ENCODE measurements around the gene LPP. TPM values are rescaled to one million over a fixed set of nuclear protein-coding genes. Genes with fewer than 3 reads are reported as not detected.

LPP gene
- total and polyA plus RNA-seq, 2 of the 4 experiments (the other 2 are of a cell fraction) = 16.0 to 130 TPM

- peaks cover 40 to 59% of the 10 kb centered on the region in 2 experiments for H3K79me1 ChIP-seq (ENCODE audit: low read depth in 1 of 2, low read length in 2 of 2)
- H2BK20ac ChIP-seq (ENCODE audit: low read depth, low read length) = no peak overlapping the region
- no peak overlapping the region; the same call in 1 of the 2 replicates for H3K18ac ChIP-seq (ENCODE audit: low read depth, low read length)
- ChIA-PET CTCF (no interaction called here), POLR2A (ENCODE audit: unreplicated experiment) (no interaction called here)
- H3K23ac ChIP-seq (ENCODE audit: low read depth, low read length) = no peak overlapping the region
- H4K20me1 ChIP-seq (ENCODE audit: insufficient read depth, low read length) = peaks cover 4% of the 10 kb centered on the region; the same call in 1 of the 2 replicates
- peaks cover 7% of the 10 kb centered on the region; the same call in 1 of the 2 replicates for H3K9me1 ChIP-seq (ENCODE audit: insufficient read depth, low read length)
- no peak overlapping the region; the same call in 1 of the 2 replicates for H3K4me2 ChIP-seq (ENCODE audit: low read depth, low read length)
- H3K14ac ChIP-seq (replicated peaks; ENCODE audit: low read depth, low read length) = no peak overlapping the region
- H4K8ac ChIP-seq (ENCODE audit: low read depth in 2 of 2, low read length in 2 of 2) = no peak overlapping the region
- BruUV-seq (replicated peaks) = no TSS peak
- intact Hi-C loops (cut with micrococcal nuclease) = no loop called here
- in situ Hi-C loops (cut with MboI; ENCODE audit: low sequenced_read_pairs) = no loop called here
- TF ChIP-seq USF2 (IDR thresholded peaks at IDR 0.05; ENCODE audit: low read depth, low read length) = no peak
- no peak for TF ChIP-seq CEBPB (IDR thresholded peaks at IDR 0.05; ENCODE audit: low read depth, low read length)
- no peak for TF ChIP-seq MXI1 (IDR thresholded peaks at IDR 0.05; ENCODE audit: borderline replicate concordance, low read depth, low read length)
- no peak for TF ChIP-seq MAZ (IDR thresholded peaks at IDR 0.05; ENCODE audit: borderline replicate concordance, low read depth, low read length)
- TF ChIP-seq CHD1 (IDR thresholded peaks at IDR 0.05; ENCODE audit: low read depth, low read length) = no peak
- TF ChIP-seq BHLHE40 (IDR thresholded peaks at IDR 0.05; ENCODE audit: low read depth, low read length) = no peak
- no peak for TF ChIP-seq MAFK (IDR thresholded peaks at IDR 0.05; ENCODE audit: low read depth, low read length)
- TF ChIP-seq NFE2L2 (IDR thresholded peaks at IDR 0.05; ENCODE audit: low read depth, low read length) = no peak
- TF ChIP-seq FOS (IDR thresholded peaks at IDR 0.05; ENCODE audit: low read depth, low read length) = no peak
- TF ChIP-seq CTCF (conservative IDR thresholded peaks at IDR 0.05; ENCODE audit: low read depth, low read length) = no peak
- no peak for TF ChIP-seq RCOR1 (IDR thresholded peaks at IDR 0.05; ENCODE audit: insufficient replicate concordance, low read length)
- no peak for TF ChIP-seq POLR2A (IDR thresholded peaks at IDR 0.05; ENCODE audit: low read depth, low read length)
- no peak for TF ChIP-seq RAD21 (IDR thresholded peaks at IDR 0.05; ENCODE audit: low read length)
- TF ChIP-seq ELK1 (IDR thresholded peaks at IDR 0.05; ENCODE audit: borderline replicate concordance, low read depth, low read length) = no peak
- TF ChIP-seq SMC3 (IDR thresholded peaks at IDR 0.05; ENCODE audit: low read depth, low read length) = no peak
- no peak for TF ChIP-seq RFX5 (IDR thresholded peaks at IDR 0.05; ENCODE audit: low read depth, low read length)
- ATAC-seq (ENCODE audit: low read depth) (no peak), DNase-seq (peak; percentile 18)
- no peaks in the 10 kb centered on the region for H3K36me3 ChIP-seq (ENCODE audit: control insufficient read depth, insufficient read depth, low read length)
- 0 out of 2 replicates have a peak overlapping the region, but pooled peaks have one; percentile 9 for H2AK5ac ChIP-seq (ENCODE audit: low read depth, low read length)
- H3K27me3 ChIP-seq (ENCODE audit: control insufficient read depth, insufficient read depth, low read length) = no peaks in the 10 kb centered on the region
- H2BK15ac ChIP-seq (ENCODE audit: low read depth, low read length) = no peak overlapping the region
- no peak overlapping the region for H3K4ac ChIP-seq (ENCODE audit: low read depth, low read length)
- no peak overlapping the region for H4K5ac ChIP-seq (ENCODE audit: low read depth, low read length)
- H3K27ac ChIP-seq (ENCODE audit: insufficient read depth, low read length) = no peak overlapping the region
- no CpG with 5 or more reads among the region's 8 CpGs for WGBS, 2 experiments (ENCODE audit: extremely low coverage in 2 of 2, insufficient read length in 1 of 2)
- peaks cover 5% of the 10 kb centered on the region for H3K4me1 ChIP-seq (ENCODE audit: control insufficient read depth, insufficient read depth, low read length)
- no peak overlapping the region for H4K91ac ChIP-seq (ENCODE audit: insufficient read depth, low read depth, low read length)
- no peak overlapping the region for H3K4me3 ChIP-seq (ENCODE audit: insufficient read depth, low read depth, low read length)
- no peak overlapping the region for H3K56ac ChIP-seq (ENCODE audit: extremely low read depth, insufficient read depth, low read length)
- H2BK5ac ChIP-seq (ENCODE audit: low read depth, low read length, poor library complexity, severe bottlenecking) = no peak overlapping the region
- H3K9me3 ChIP-seq (ENCODE audit: control insufficient read depth, insufficient read depth, low read length) = no peaks in the 10 kb centered on the region
- H2BK120ac ChIP-seq (ENCODE audit: low read depth, low read length) = no peak overlapping the region
- no peak overlapping the region for H3K9ac ChIP-seq (ENCODE audit: low read depth, low read length)
- H2AFZ ChIP-seq (replicated peaks; ENCODE audit: low read length, poor library complexity) = no peak overlapping the region
- H2AK9ac ChIP-seq (replicated peaks; ENCODE audit: low read depth, low read length, poor library complexity) = no peak overlapping the region
- dilution Hi-C loops (cut with HindIII; ENCODE audit: low sequenced_read_pairs, unreplicated experiment) = no loop called here
Measured at GRCh38 chr3:188779281-188779980, 625.5 kb downstream of the LPP start.
